GM19035 (cell line): ENCODE results near the gene MAPK8IP2.
"Not testable (repeated sequence)": the region's sequence is repeated elsewhere in the genome, so short reads cannot be mapped to it uniquely, and the experiment has no call there.

Source experiments
- ATAC-seq: cut with Tn5 transposase; IDR thresholded peaks from one replicate; pipeline ENCODE4 v1.9.1; 2021; ENCODE audit not compliant: unreplicated experiment

The MAPK8IP2 gene

DNA sequence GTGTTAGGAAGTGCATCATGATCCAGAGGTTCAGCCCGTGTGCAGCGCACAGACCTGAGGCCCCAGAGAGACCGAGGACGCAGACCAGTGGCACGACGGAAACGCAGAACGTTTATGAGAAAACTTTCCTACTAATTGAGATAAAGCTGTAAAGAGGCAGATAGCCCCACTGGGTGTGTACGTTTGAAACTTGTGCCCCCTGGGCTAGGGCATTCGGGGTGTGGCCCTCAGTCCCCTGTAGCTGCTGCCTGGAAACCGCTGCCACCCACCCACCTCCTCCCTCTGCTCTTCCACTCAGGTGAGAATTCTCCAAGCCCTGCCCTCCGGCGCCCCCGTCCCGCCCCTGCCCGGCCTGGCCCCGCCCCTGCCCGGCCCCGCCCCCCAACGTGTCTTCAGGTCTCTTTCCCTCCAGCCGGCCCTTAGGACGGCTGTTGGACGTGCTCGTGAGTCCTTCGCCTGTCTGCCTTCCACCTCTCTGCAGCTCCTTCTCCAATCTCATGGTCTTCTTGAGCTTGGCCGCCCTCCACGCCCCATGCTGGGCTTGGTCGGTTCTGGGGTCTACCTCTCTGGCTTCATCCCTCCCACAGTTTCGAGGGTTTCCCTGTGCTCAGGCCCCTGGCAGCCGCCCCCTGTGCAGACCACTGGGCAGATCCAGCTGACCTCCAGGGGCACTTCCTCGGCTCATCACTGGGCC lies 12.1 kb downstream of the MAPK8IP2 start:
- ATAC-seq = no peak

DNA sequence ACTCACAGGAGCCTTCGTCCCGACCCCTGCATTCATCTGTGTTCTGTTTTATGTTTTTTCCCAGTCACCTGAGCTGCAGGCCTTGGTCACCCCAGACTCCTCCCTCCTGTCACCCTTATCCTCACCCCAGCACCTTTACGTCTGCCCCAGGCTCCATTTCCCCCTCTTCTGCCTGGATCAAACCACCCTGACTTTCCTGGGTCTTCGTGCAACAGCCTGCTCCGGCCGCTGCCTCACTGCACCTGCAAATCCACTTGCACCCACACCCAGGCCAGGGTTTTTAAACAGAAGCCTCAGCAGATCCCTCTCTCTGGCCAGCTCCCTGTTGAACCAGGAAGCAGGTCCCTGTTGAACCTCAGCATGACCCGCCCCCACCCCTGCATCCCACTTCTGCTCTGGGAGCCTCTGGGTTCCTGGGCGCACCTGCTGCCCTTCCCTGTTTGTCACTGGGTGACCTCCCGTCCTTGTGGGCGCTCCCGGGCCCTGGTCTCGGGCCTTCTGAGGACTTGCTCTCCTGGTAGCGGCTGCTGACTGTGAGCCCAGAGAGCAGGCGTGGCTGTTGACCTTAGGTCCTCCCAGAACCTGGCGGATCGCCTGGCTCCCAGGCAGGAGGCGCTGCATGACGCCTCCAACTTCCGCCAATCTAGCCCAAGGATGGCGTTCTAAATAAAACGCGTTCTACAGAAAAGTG lies 12.8 kb downstream of the MAPK8IP2 start:
- no peak for ATAC-seq

DNA sequence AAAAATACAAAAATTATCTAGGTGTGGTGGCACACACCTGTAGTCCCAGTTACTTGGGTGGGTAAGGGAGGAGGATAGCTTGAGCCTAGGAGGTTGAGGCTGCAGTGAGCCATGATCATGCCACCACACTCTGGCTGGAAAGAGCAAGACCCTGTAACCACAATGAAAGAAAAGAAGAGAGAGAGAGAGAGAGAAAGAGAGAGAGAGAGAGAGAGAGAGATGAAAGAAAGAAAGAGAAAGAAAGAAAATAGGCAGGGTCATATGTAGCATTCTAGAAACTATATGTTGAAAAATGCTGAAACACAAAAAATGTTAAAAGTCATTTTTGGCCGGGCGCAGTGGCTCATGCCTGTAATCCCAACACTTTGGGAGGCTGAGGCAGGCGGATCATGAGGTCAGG lies 13.7 kb downstream of the MAPK8IP2 start:
- not testable (repeated sequence) for ATAC-seq

DNA sequence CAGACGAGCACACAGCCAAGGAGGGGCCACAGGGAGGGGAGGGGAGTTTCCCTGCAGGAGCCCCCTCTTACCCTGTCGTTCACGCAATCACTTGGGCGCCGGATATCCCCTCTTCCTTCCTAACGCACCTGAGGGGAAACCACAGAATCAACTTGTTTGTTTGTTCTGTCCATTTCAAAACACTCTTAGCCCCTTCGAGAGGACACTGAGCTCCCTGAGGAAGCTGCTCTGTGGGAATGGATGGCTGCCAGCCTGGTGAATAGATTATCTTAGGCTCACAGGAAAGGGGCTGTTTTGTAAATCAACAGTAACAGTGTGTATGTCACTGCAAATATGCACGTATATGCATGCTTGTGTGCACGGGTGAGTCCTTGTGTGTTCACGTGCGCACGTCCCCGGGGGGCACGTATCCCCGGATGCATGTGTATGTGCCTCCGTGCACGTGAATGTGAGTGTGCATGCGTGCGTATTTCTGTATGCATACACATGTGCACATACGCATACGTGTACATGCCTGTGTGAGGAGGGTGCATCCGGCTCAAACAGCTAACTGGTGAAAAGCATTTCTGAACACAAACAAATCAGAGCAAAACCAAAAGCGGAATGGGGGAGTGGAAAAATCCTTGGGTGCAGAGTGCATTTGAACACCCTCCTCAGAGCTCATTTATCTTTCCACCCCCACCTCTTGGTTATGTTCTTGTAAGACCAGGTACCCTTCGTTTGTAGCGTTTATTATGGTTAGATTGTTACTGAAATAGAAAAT lies 20.2 kb downstream of the MAPK8IP2 start:
- ATAC-seq = peak; percentile 69

DNA sequence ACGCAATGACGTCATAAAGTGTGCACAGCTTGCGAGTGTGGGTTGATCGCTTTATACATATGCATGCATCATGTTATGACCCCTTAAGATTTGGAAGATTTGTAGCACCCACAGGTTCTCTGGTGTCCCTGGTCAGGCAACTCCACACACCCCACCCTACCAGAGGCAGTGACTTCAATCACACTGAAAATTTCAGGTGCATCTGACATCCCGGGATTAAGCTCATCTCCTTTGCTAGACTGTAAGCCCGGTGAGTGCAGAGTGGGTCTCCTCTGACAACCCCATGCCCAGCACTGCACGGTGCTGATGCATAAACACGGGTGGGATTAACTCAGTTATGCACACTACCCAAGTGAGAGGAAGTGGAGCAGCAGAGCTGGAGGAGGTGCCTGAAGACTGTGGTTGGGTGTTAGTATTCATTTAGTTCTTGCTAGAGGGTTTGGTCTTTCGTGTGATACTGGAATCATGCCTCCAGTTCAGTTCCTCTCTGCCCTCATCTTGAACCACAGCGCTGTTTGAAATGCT lies 20.8 kb downstream of the MAPK8IP2 start:
- ATAC-seq = peak; percentile 27

DNA sequence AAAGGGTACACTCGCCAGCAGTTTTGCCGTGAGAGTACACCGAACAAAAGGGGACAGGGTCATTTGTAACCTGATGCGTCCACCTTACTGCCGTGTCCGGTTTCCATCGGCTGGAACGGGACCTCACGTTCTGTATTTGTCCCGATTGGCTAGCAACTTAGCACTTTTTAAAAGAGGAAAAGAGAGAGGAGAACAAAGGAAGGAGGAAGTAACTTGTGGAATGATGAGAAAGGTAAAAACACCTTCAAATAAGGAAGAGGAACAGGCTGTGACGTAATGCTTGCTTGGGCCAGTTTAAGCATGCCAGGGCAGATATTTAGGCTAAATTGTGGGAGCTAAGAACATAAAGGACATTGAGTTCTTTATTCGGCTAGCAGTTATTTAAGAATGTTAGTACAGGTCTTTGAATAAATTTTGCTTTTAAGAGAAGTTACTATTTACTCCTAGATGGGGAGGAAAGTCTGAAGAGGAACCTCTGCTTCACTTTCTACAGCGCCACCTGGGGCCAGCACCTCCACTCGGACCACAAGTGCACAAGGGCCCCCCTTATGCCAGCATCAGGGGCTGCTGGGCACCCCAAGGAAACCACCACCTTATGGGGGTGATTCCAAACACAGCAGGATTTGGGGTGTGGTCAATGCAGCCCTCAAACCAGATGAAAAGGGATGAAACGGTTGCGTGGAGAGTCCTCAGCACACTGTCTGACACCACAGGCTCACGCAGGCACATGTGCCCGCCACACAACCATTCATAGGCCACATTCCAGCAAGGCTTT lies 21.5 kb downstream of the MAPK8IP2 start:
- ATAC-seq = no peak

DNA sequence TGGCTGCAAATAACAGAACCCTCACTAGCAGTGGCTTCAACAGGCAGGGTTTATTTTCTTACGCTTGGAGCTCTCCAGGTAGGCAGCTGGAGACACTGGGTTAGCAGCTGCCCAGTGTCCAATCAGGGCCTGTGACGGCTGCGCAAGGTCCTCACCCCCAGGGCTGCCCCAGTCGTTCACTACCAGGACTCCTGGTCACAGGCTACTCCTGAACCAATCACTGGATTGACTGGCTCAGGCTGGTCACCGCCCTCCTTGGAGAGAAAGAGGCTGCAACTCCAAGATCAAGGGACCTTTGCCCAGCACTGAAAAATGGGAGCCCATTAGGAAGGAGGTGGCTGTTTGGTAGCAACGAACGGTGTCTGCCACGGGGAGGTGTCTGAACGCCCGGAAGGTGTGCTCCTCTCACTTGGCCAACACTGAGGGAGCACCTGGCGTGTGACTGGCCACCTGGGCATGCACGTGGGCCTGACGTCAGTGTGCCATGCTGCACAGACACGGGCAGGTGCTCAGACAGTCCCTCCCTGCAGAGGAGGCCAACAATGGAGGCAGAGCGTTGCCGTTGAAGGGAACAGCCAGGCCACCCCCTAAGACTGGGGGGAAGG lies 22.2 kb downstream of the MAPK8IP2 start:
- ATAC-seq = no peak

DNA sequence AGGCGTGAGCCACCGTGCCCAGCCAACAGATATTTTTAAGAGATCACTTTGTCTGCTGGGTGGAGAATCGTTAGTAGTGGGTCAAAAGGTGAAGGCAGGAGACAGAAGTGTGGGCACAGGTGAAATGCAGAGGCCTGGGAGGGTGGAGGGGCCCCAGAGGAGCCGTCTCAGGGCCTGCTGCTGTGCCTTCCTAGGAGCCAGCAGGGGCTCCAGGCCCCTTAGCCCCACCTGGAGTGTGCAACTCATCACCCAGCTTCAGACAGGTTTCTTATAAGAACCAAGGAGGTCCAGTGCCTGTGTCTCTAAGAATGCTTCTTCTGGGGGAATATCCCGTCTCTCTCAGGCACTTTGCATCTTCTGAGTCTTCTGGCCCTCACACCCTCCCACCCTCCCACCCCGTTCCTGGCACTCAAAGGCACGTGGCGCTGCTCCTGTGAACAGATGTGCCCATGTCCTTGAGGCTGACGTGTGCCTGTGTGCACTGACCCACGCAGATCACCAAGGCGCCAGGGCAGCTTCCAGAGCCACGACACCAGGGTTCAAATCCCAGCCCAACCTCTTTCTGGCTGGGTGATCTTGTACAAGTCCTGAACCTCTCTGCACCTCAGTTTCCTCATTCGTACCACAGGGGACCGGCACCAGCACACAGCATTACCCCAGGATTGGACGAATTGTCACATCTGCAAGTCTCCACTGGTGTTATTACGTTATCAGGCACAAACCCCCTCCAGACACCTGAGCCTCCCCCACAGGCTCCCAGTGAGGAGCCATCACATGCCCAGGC lies 23.9 kb downstream of the MAPK8IP2 start:
- no peak for ATAC-seq

DNA sequence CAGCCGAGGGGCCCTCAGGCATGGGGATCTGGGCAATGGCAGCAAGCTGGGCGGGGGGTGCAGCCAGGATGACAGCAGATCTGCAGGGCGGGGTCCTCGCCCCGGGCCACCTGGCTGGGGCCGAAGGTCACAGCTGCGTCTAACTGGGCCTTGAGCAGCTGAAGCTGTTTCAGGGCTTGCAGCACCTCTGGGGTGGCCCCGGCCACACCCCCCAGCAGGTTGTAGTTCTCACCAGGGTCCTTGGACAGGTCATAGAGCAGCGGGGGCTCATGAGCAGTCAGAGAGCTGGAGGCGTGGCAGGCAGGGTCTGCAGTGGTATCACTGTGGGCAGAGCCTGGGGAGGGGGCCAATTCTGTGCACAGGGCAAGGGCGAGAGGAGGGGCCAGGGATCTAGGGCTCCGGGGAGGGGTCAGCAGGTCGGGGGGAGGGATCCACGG lies 24.6 kb downstream of the MAPK8IP2 start:
- no peak for ATAC-seq

DNA sequence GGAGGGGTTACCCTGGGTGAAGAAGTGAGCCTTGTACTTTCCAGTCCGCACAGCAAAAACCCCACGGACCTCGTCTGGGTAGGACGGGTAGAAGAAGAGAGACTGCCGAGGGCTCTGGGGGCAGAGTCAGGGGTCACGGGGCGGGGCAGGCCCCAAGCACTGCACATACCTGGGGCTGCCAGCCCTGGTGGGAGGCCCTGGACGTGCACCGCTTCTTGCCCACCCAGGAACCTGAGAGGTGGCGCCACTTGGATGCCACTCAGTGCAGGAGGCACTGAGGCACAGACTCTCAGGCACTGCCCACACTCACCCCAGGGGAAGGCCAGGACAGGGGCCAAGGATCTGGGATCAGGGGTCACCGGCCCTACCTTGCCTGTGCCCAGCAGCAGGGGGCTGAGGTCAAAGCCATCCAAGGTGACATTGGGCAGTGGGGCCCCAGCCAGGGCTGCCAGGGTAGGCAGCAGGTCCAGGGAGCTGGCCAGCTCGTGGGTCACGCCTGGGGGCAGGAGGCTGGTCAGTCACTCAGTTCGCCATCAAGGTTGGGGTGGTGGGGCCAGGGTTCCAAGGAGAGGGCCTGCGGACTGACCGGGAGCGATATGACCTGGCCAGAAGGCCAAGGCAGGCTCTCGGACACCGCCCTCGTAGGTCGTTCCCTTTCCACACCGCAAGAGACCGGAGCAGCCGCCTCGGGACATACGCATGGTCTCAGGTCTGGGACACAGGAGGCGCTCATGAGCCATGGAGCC lies 25.1 kb downstream of the MAPK8IP2 start:
- no peak for ATAC-seq

DNA sequence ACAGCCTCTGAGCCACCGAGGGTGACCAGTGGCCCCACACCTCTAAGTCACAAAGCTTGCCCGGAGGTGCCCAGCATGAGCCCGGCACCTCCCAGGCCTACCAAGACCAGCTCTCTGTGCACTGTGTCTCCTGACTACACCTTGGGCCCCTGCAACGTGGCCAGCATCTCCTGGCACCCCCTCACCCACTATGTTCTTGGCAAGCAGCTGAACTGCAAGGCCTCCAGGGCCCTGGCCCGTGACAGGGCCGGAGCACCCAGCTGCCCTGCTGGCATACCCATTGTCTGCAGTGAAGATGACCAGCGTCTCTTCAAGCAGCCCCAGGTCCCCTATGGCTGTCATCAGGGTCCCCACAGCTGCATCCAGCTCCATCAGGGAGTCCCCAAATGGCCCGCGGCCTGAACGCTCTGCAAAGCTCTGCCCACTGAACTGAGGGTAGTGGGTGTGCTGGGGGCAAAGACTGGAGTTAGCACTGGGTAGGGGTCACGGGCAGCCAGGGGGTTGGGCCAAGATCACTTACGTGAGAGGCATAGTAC lies 25.8 kb downstream of the MAPK8IP2 start:
- ATAC-seq = no peak

DNA sequence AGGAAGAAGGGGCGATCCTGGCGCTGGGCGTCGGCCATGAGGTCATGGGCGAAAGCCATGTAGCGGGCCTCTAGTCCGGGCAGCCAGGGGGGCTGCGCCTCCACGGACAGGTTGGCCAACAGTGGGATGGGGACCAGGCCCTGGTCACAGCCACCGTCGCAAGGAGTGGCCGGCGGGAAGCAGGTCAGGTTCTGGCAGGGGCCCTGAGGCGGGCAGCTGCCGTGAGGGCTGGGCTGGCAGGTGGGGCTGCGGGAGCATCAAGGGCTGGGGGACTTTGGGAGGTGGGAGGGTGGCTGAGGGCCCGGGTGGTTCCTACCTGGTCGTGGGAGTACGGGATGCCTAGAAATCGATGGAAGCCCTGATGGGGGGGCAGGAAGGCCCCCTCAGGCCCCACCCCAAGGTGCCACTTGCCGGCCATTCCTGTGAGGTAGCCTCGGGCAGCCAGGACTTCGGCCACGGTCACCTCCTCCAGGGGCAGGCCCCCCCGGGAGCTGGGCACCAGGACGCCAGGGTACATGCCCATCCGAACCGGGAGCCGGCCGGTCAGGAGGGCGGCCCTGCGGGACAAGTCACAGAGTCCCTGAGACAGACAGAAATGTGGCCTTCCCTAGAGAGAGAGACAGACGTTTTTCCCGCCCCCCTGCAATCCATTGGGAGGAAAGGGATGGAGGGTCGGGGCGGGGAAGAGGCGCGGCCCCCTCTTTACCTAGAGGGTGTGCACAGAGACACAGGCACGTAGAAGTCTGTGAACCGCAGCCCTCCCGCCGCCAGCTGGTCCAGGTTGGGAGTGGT lies 26.5 kb downstream of the MAPK8IP2 start:
- ATAC-seq = no peak

DNA sequence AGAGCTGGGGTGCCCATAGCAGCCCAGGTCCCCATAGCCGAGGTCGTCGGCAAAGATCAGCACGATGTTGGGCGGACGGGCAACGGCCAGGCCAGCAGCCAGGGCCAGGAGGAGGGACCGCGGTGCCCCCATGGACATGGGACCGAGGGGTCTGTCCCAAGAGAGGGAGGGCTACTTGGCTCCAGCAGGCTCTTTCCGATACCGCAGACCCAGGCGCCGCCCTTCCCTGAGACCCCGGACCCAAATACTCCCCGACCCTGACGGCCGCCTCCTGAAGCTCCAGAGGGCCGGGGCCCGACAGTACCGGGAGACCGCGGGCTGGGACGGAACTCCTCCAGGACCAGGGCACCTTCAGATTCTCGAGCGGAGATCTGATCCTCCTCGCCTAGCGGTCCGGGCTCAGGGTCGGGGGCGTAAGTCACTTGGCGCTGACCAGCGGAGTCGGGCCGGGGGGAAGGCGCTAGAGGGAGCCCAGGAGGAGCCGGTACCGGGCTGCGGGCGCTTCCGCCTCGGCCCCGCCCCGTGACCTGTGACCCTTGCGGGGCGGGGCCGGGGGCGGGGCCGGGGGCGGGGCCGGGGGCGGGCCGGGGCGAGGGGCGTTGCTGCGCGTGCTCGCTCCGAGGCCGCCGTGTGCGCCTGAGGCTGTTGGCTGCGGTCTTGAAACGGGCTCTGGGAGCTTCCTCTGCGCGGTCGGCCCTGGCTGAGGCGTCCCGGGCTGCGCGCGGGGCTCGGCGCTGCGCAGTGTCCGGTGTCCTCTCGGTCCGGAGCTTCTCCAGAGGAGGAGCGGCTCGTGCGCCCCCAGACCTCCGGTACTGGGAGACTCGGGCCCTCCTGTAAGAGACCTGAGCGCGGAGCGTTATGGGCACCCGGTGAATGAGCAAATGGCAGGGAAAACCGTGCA lies 27.3 kb downstream of the MAPK8IP2 start, which contains the start of gene ARSA:
TSS of gene ARSA (minus strand) at position 511 of the 901 bp plus-strand sequence. CDS start at position 138, 373 bp downstream.
- peak; percentile 70 for ATAC-seq

DNA sequence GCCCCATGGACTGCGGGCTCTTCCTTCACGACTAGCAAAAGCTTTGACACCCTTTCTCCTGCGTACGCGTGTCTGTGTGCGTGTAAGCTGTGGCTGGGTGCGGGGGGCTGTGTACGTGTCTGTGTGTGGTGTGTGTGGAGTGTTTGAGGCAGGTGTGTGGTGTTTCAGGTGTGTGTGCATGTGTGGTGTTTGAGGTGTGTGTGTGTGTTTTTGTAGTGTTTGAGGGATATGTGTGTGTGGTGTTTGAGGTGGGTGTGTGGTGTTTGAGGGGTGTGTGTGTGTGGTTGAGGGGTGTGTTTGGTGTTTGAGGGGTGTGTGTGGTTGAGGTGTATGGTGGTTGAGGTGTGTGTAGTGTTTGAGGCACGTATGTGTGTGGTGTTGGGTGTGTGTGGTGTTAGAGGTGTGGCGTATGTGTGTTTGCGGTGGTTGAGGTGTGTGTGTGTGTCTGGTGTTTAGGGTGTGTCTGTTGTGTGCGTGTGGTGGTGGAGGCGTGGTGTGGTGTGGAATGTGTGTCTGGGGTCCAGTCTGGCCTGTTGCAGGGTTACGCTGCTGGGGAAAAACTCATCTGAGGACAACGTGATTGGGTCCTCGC lies 28.0 kb downstream of the MAPK8IP2 start:
- ATAC-seq = no peak

DNA sequence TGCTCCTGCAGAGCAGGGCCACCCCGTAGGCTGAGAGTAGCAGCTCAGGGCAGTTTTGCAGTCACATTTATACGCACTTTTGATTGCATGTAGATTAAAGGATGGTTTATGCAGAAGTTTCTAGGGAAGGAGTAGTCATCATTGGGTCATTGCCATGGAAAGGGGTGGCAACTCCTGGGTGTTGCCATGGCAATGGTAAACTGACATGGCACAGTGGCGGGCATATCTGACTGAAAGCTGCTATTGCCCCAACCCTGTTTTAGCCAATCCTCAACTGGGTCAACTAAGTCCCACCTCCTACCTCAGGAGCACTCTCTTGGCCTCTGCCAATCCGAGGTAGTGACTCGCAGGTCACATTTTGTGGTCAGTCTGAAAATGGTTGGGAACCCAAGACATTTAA lies 29.8 kb downstream of the MAPK8IP2 start:
- ATAC-seq = no peak

DNA sequence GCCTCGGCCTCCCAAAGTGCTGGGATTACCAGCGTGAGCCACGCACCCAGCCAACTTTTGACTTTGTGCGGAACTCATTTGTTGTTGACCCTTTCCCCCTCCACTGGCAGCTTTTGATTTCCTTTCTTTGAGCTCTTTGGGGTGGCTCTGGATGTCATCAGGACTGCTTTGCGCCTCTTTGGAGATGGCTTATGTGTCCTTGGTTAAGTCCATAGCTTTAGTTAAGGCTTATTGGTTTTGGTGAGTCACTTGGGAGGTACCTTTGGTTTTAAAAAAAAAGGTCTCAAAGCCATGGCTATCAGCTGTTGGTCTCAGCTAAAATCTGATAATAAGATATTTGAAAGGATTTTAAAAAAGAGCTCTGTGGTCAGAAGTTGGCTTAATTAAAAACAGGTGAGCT lies 32.5 kb downstream of the MAPK8IP2 start:
- no peak for ATAC-seq
